GM19397 (cell line): ENCODE measurements around the gene PGS1.

ENCODE experiments used
- ATAC-seq: cut with Tn5 transposase; IDR thresholded peaks from one replicate; pipeline ENCODE4 v1.9.1; 2021; ENCODE audit warnings: mild to moderate bottlenecking, moderate library complexity; ENCODE audit not compliant: unreplicated experiment

Gene PGS1

GRCh38 chr17:78469443-78469842, 91.0 kb downstream of the PGS1 start:
- no peak for ATAC-seq

- ATAC-seq = no peak
These were observed 93.2 kb downstream of the PGS1 start for GRCh38 chr17:78471635-78472034.

GRCh38 chr17:78472035-78472905, 93.8 kb downstream of the PGS1 start:
- ATAC-seq = no peak

GRCh38 chr17:78473951-78474613, 95.6 kb downstream of the PGS1 start:
- ATAC-seq = no peak
